Panc1 (cell line): ENCODE measurements around the gene CACNA1C.

Experiments used
- CTCF ChIP-seq: fragments of 450-650 bp; IDR thresholded peaks from 2 replicates; pipeline ENCODE4 v1.5.1; 2017; ENCODE audit warnings: mild to moderate bottlenecking
- POLR2AphosphoS5 ChIP-seq: IDR thresholded peaks from 2 replicates; pipeline ENCODE4 v1.6.1; 2012; ENCODE audit warnings: mild to moderate bottlenecking, low read depth, low read length, moderate library complexity
- SIN3A ChIP-seq: IDR thresholded peaks from 2 replicates; pipeline ENCODE4 v1.6.1; 2012; ENCODE audit warnings: low read depth, mild to moderate bottlenecking, low read length, moderate library complexity, borderline replicate concordance; ENCODE audit not compliant: insufficient read depth
- TCF7L2 ChIP-seq: IDR thresholded peaks from 2 replicates; pipeline ENCODE4 v1.6.1; 2011; ENCODE audit warnings: mild to moderate bottlenecking, low read depth, low read length, inconsistent platforms

DNA sequence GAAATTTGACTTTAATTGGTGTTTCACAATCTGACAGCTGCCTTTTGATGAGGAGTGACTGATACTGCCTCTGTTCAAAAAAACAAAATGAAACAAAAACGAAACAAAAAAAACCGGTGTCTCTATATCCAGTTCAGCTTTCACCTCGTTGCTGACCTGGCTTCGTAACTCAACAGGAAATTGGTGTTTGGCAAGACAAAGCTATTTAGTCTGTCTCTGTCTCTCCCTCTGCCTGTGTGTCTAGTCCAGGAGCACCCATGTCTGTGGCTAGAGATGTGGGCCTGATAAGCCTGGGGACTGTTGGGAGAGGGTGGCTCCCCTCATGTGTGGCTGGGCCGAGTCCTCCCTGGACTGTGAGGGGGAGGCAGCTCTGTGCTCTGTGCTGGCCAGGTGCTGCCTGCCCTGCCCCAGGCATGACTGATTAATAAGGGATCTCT, 11.3 kb downstream of the CACNA1C start:
- TF ChIP-seq TCF7L2 (no peak), CTCF (no peak), POLR2AphosphoS5 (no peak), SIN3A (no peak)
